Measurements from ENCODE around the gene GRB10. TPM values are rescaled to one million over a fixed set of nuclear protein-coding genes. Genes with fewer than 3 reads are reported as not detected.

Gene GRB10
- total RNA-seq, 1 donor from 2014 or later = 93.0 TPM

DNA sequence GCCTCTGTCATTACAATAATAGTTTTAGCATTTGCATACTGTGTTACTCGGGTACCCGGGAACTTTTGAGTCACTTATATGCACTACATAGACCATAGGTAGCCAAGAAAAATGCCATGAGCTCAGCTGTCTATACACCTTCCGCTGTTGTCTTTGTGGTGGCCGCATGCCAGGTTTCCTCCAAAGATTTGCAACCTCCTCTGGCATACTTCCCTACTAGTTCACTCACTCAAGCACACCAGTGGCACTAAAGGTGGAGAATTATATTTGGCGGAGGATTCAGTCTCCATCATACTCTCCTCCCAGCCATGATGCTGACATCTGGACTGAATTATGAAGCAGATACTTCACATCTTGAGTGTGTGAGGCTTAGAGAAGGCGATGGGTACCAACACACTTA is 35.6 kb upstream of the GRB10 start:
- H3K9me3 Mint-ChIP-seq = peaks cover 4% of the 10 kb centered on the region

GRCh38 chr7:50817561-50817960 is 34.9 kb upstream of the GRB10 start:
- peaks cover 4% of the 10 kb centered on the region for H3K9me3 Mint-ChIP-seq
- H3K4me3 Mint-ChIP-seq = no peak overlapping the region
- no peak overlapping the region for H3K27ac Mint-ChIP-seq (ENCODE audit: unreplicated experiment)
- DNase-seq (ENCODE audit: low read depth, low spot score) = no peak
- no peak for TF ChIP-seq CTCF (conservative IDR thresholded peaks at IDR 0.05)
- H3K27me3 Mint-ChIP-seq (ENCODE audit: low read depth) = no peaks in the 10 kb centered on the region
- H3K36me3 Mint-ChIP-seq (ENCODE audit: low read depth) = no peaks in the 10 kb centered on the region
- H3K4me1 Mint-ChIP-seq = peaks cover 13% of the 10 kb centered on the region

More for the DNA sequence above, 35.6 kb upstream of the GRB10 start:
- no peak for TF ChIP-seq CTCF (conservative IDR thresholded peaks at IDR 0.05)
- H3K4me3 Mint-ChIP-seq = no peak overlapping the region
- H3K27me3 Mint-ChIP-seq (ENCODE audit: low read depth) = no peaks in the 10 kb centered on the region
- H3K4me1 Mint-ChIP-seq = peaks cover 13% of the 10 kb centered on the region
- no peak overlapping the region for H3K27ac Mint-ChIP-seq (ENCODE audit: unreplicated experiment)
- DNase-seq (ENCODE audit: low read depth, low spot score) = no peak
- no peaks in the 10 kb centered on the region for H3K36me3 Mint-ChIP-seq (ENCODE audit: low read depth)

DNA sequence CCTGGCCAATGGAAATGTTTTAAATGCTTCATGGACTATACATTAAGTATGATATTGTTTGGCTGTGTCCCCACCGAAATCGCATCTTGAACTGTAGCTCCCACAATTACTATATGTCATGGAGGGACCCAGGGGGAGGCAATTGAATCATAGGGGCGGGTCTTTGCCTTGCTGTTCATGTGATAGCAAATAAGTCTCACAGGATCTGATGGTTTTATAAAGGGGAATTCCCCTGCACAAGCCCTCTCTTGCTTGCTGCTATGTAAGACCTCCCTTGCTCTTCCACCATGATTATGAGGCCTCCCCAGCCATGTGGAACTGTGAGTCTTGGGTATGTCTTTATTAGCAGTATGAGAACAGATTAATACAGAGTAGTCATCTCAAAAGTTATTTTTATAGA is 32.4 kb upstream of the GRB10 start:
- Mint-ChIP-seq H3K27me3 (ENCODE audit: low read depth) (no peaks in the 10 kb centered on the region), H3K4me3 (no peak overlapping the region), H3K9me3 (peaks cover 4% of the 10 kb centered on the region), H3K27ac (ENCODE audit: unreplicated experiment) (no peak overlapping the region), H3K4me1 (no peaks in the 10 kb centered on the region), H3K36me3 (ENCODE audit: low read depth) (no peaks in the 10 kb centered on the region)
- TF ChIP-seq CTCF (conservative IDR thresholded peaks at IDR 0.05) = no peak
- no peak for DNase-seq (ENCODE audit: low read depth, low spot score)

DNA sequence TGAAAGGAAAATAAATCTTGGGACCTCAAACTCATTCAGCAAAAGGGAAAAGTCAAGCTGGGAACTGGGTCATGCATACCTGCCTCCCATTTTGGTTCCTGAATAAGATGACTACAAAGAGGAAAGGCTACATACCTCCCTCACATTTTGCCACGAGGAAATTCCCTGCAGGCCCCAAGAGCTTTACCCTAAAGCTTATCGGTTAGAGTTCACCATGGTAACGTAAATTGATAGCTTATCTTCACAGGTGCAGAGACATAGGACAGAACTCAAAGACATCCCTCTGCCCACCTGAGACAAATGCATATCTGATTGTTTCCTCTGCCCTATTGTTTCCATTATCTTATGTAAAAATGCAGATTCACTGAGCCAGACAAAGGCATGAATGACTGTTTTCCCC is 31.5 kb upstream of the GRB10 start:
- no peaks in the 10 kb centered on the region for H3K27me3 Mint-ChIP-seq (ENCODE audit: low read depth)
- TF ChIP-seq CTCF (conservative IDR thresholded peaks at IDR 0.05) = no peak
- H3K4me1 Mint-ChIP-seq = no peaks in the 10 kb centered on the region
- H3K36me3 Mint-ChIP-seq (ENCODE audit: low read depth) = no peaks in the 10 kb centered on the region
- no peak overlapping the region for H3K4me3 Mint-ChIP-seq
- no peak overlapping the region for H3K27ac Mint-ChIP-seq (ENCODE audit: unreplicated experiment)
- no peak for DNase-seq (ENCODE audit: low read depth, low spot score)
- H3K9me3 Mint-ChIP-seq = peaks cover 4% of the 10 kb centered on the region

DNA sequence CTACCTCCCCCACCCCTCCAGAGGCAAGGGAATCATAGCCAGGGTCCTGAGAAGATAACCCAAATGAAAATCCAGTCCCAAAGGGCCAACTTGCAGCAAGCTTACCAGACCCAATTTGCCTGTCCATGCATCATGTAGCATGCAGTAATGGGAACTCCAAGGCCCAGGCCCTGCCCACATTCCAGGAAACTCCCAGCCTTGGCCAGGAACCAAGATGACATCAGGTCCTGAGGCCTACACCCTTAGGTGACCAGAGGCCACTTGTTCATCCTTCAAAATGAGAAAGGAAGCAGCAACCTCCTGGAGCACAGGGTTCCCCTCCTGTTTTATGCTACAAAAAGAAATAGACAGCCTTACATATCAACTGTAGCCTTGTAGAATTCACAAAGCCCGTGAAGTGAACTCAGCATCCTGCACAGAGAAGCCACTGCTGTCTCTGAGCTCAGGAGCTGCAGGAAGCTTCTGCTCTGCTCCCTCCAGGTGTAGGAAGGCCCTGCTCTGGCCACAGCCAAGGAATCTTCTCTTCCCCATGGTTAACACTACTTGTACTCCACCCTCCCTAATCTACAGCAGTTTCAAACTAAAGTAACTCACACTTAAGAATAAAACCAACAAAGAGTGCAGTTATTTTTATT is 30.3 kb upstream of the GRB10 start:
- no peak for DNase-seq (ENCODE audit: low read depth, low spot score)
- TF ChIP-seq CTCF (conservative IDR thresholded peaks at IDR 0.05) = no peak
- H3K4me3 Mint-ChIP-seq = no peak overlapping the region
- peaks cover 4% of the 10 kb centered on the region for H3K9me3 Mint-ChIP-seq
- H3K27ac Mint-ChIP-seq (ENCODE audit: unreplicated experiment) = no peak overlapping the region
- H3K27me3 Mint-ChIP-seq (ENCODE audit: low read depth) = no peaks in the 10 kb centered on the region
- no peaks in the 10 kb centered on the region for H3K36me3 Mint-ChIP-seq (ENCODE audit: low read depth)
- no peaks in the 10 kb centered on the region for H3K4me1 Mint-ChIP-seq

Measured in neural crest cell (in vitro differentiated cells).